SK-N-MC (cell line): ENCODE results near the gene SLC26A11.
"Not testable (repeated sequence)": the region's sequence is repeated elsewhere in the genome, so short reads cannot be mapped to it uniquely, and the experiment has no call there.

Experiments used
- DNase-seq: peaks from one replicate; pipeline ENCODE4 v3.0.0-alpha.2; 2011; ENCODE audit warnings: low read depth, low spot score
- H3K27ac ChIP-seq: fragments of 200-600 bp; sonication (generic); 2 replicates; pipeline ENCODE4 v1.5.1; 2016; ENCODE audit warnings: mixed run types
- H3K36me3 ChIP-seq: fragments of 200-600 bp; sonication (generic); 2 replicates; pipeline ENCODE4 v1.6.1; 2017; ENCODE audit warnings: antibody characterized with exemption, low read length, mixed read lengths; ENCODE audit not compliant: insufficient read depth
- H3K4me3 ChIP-seq: fragments of 200-600 bp; sonication (generic); 2 replicates; pipeline ENCODE4 v1.5.1; 2016
- H3K9ac ChIP-seq: fragments of 200-600 bp; sonication (generic); 2 replicates; pipeline ENCODE4 v1.8.0; 2017; ENCODE audit warnings: mixed run types, mixed read lengths; ENCODE audit not compliant: insufficient read length
- H3K9me3 ChIP-seq: fragments of 200-600 bp; sonication (generic); 2 replicates; pipeline ENCODE4 v1.6.1; 2017; ENCODE audit warnings: low read depth, mild to moderate bottlenecking, antibody characterized with exemption, low read length, moderate library complexity, mixed read lengths
- EZH2 ChIP-seq: fragments of 200-600 bp; sonication (generic); IDR thresholded peaks from one replicate; pipeline ENCODE4 v1.6.1; 2017; ENCODE audit warnings: antibody characterized with exemption
- FOXP2 ChIP-seq: optimal IDR thresholded peaks from 2 replicates; pipeline ENCODE3; 2011; ENCODE audit warnings: mild to moderate bottlenecking, moderate library complexity; ENCODE audit not compliant: insufficient read depth; ENCODE audit errors: extremely low read length, control extremely low read depth
- POLR2AphosphoS5 ChIP-seq: IDR thresholded peaks from 2 replicates; pipeline ENCODE4 v1.6.1; 2012; ENCODE audit warnings: mild to moderate bottlenecking, low read depth, low read length, borderline replicate concordance

The SLC26A11 gene

GRCh38 chr17:80295559-80295958 lies 75.3 kb downstream of the SLC26A11 start:
- no peak overlapping the region for H3K9ac ChIP-seq
- no peak overlapping the region for H3K27ac ChIP-seq
- H3K36me3 ChIP-seq = peaks cover 40% of the 10 kb centered on the region
- TF ChIP-seq EZH2 = no peak
- no peak for TF ChIP-seq FOXP2
- no peak for TF ChIP-seq POLR2AphosphoS5
- no peak for DNase-seq
- H3K9me3 ChIP-seq = no peaks in the 10 kb centered on the region
- no peak overlapping the region for H3K4me3 ChIP-seq

- H3K36me3 ChIP-seq = peaks cover 44% of the 10 kb centered on the region
- no peak for DNase-seq
- H3K9me3 ChIP-seq = no peaks in the 10 kb centered on the region
- TF ChIP-seq EZH2 (no peak), FOXP2 (no peak), POLR2AphosphoS5 (no peak)
- H3K4me3 ChIP-seq = no peak overlapping the region
- no peak overlapping the region for H3K27ac ChIP-seq
- no peak overlapping the region for H3K9ac ChIP-seq
These were observed 76.0 kb downstream of the SLC26A11 start for GRCh38 chr17:80296221-80296620.

DNA sequence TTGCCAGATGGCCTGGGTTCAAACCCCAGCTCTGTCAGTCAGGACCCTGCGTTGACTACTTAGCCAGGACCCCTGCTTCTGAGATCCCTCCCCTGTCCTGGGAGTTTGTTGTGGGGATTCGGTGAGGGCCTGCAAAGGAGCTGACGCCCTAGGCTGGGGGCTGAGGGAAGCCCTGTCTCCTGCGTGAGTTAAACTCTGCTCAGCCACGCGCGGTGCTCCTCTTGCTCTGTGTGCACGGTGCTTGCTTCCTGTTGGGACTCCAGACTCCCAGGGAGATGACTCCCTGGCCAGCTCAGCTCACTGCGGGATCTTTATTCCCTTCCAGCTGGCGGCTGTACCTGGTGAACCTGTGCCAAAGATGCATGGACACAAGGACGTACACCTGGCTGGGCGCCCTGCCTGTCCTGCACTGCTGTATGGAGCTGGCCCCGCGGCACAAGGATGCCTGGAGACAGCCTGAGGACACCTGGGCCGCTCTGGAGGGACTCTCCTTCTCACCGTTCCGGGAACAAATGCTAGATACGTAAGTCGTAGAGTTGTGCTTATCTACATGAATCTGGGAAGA lies 77.9 kb downstream of the SLC26A11 start:
- H3K36me3 ChIP-seq = peaks cover 47% of the 10 kb centered on the region
- TF ChIP-seq EZH2 = no peak
- no peak for TF ChIP-seq FOXP2
- TF ChIP-seq POLR2AphosphoS5 = no peak
- no peak overlapping the region for H3K9ac ChIP-seq
- H3K4me3 ChIP-seq = no peak overlapping the region
- no peaks in the 10 kb centered on the region for H3K9me3 ChIP-seq
- H3K27ac ChIP-seq = no peak overlapping the region
- DNase-seq = no peak

- H3K4me3 ChIP-seq, H3K9me3 ChIP-seq, H3K27ac ChIP-seq, DNase-seq, H3K9ac ChIP-seq: not testable (repeated sequence)
- H3K36me3 ChIP-seq = peaks cover 54% of the 10 kb centered on the region
These were observed 79.3 kb downstream of the SLC26A11 start for GRCh38 chr17:80299350-80300100.

DNA sequence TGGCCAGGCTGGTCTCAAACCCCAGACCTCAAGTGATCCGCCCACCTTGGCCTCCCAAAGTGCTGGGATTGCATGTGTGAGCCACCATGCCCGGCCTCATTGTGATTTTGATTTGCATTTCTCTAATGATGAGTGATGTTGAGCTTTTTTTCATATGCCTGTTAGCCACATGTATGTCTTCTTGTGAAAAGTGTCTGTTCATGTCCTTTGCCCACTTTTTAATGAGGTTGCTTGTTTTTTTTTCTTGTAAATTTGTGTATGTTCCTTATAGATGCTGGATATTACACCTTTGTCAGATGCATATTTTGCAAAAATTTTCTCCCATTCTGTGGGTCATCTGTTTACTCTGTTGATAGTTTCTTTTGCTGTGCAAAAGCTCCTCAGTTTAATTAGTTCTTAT lies 80.5 kb downstream of the SLC26A11 start:
- not testable (repeated sequence) for DNase-seq, H3K4me3 ChIP-seq, H3K9me3 ChIP-seq, H3K27ac ChIP-seq, H3K9ac ChIP-seq
- H3K36me3 ChIP-seq = peaks cover 49% of the 10 kb centered on the region
